B cell (primary cell): ENCODE measurements around the gene MAP2K7.

Experiments
- EZH2 ChIP-seq: IDR thresholded peaks from 2 replicates; pipeline ENCODE4 v1.6.1; 2012; ENCODE audit warnings: borderline replicate concordance, low read depth, mild to moderate bottlenecking, moderate library complexity, low read length; ENCODE audit not compliant: insufficient read depth, poor library complexity, severe bottlenecking
- TF ChIP-seq, protein P1 (sequence below): fragments of 200-600 bp; IDR thresholded peaks from one replicate; pipeline ENCODE4 v1.8.0; 2022; ENCODE audit warnings: antibody characterized with exemption, mild to moderate bottlenecking

DNA sequence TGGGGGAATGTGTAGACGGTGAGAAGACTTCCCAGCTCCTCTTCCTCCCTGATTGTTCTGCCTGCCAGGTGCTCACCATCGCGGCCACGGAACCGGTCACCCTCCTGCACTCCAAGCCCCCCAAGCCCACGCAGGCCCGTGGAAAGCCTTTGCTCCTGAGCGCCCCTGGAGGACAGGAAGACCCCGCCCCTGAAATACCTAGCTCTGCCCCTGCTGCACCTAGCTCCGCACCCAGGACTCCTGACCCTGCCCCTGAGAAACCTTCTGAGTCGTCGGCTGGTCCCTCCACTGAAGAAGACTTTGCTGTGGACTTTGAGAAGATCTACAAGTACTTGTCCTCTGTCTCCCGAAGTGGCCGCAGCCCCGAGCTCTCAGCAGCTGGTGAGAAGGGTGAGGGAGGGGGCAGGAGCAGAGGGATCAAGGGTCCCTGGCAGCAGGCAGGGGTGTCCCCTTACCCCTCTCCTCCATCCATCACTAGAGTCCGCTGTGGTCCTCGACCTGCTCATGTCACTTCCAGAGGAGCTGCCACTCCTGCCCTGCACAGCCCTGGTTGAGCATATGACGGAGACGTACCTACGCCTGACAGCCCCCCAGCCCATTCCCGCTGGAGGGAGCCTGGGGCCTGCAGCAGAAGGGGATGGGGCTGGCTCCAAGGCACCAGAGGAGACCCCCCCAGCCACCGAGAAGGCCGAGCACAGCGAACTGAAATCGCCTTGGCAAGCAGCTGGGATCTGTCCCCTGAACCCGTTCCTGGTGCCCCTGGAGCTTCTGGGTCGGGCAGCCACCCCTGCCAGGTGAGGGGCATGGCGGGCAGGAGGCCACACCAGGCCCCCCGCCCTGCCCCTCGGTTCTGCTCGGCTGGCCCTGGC lies 18.5 kb downstream of the MAP2K7 start:
- TF ChIP-seq, protein P1, sequence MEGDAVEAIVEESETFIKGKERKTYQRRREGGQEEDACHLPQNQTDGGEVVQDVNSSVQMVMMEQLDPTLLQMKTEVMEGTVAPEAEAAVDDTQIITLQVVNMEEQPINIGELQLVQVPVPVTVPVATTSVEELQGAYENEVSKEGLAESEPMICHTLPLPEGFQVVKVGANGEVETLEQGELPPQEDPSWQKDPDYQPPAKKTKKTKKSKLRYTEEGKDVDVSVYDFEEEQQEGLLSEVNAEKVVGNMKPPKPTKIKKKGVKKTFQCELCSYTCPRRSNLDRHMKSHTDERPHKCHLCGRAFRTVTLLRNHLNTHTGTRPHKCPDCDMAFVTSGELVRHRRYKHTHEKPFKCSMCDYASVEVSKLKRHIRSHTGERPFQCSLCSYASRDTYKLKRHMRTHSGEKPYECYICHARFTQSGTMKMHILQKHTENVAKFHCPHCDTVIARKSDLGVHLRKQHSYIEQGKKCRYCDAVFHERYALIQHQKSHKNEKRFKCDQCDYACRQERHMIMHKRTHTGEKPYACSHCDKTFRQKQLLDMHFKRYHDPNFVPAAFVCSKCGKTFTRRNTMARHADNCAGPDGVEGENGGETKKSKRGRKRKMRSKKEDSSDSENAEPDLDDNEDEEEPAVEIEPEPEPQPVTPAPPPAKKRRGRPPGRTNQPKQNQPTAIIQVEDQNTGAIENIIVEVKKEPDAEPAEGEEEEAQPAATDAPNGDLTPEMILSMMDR = no peak
- TF ChIP-seq EZH2 = no peak
